Measurements from ENCODE around the gene MTREX.

DNA sequence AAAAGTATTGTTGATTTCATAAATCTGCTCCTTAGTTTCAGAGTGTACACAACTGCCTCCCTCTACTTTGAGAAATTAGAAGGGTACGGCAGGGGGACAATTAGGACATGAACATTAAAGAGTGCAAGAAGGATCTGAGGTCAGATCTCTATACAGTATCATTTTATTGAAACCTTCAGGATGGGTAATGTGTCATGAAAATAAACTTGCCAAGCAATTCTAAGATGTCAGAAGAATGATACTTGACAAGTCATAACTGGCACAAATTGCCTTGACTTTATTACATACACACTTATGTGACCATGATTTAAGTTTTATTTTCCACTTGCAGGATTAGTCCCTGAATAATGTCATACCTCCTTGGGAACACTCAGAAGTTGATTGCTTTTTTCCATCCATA lies 134.2 kb downstream of the MTREX start:
- TF ChIP-seq POLR2A (IDR thresholded peaks at IDR 0.05), result no peak
- TF ChIP-seq, protein P1, sequence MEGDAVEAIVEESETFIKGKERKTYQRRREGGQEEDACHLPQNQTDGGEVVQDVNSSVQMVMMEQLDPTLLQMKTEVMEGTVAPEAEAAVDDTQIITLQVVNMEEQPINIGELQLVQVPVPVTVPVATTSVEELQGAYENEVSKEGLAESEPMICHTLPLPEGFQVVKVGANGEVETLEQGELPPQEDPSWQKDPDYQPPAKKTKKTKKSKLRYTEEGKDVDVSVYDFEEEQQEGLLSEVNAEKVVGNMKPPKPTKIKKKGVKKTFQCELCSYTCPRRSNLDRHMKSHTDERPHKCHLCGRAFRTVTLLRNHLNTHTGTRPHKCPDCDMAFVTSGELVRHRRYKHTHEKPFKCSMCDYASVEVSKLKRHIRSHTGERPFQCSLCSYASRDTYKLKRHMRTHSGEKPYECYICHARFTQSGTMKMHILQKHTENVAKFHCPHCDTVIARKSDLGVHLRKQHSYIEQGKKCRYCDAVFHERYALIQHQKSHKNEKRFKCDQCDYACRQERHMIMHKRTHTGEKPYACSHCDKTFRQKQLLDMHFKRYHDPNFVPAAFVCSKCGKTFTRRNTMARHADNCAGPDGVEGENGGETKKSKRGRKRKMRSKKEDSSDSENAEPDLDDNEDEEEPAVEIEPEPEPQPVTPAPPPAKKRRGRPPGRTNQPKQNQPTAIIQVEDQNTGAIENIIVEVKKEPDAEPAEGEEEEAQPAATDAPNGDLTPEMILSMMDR (IDR thresholded peaks at IDR 0.05), result no peak
